Fibroblast of skin of scalp (primary cell): ENCODE results near the gene TBXA2R.
A peak's percentile ranks its signal among the peaks of the same experiment; 100 is the strongest.

Experiments used
- DNase-seq: peaks from one replicate; pipeline ENCODE4 v3.0.0-alpha.2; 2013

Gene TBXA2R

DNA sequence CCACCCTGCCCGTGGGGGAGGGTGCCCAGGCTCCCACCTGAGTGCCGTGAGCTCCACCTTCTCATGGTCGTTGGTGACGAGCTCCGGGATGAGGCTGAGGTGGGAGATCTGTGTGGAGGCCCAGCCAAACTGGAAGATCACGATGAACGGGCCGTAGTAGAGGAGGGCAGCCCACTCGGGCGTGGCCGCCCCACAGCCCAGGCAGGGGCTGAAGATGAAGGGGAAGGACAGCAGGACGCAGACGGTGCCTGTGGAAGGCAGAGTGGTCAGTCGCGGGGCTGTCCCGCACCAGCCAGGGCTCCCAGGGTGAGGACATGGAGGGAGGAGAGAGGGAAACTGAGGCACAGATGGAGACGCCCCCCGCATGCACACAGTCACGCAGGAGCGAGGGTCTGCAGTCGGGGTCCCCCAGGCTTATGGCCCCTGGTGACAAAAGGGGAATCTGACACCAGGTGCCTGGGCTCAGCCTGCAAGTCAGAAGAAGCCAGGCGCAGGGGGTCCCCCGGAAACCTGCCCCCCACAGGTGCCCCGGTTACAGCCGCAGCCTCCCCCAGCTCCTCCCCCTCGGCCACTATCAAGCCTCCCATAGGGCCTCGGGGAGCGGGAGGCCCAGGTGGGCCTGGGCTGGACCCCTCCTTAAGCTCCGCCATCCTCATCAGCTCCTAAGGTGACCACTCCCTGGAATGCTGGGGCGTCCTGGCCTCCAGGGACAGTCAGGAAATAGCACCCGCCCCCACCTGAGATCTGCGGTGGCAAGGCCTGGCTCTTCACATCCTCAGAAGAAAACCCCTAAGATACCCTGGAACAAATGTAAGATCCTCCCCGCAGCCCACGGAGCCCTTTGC lies 55.5 kb downstream of the TBXA2R start:
- DNase-seq = no peak

GRCh38 chr19:3549816-3550215 lies 56.9 kb downstream of the TBXA2R start:
- no peak for DNase-seq

DNA sequence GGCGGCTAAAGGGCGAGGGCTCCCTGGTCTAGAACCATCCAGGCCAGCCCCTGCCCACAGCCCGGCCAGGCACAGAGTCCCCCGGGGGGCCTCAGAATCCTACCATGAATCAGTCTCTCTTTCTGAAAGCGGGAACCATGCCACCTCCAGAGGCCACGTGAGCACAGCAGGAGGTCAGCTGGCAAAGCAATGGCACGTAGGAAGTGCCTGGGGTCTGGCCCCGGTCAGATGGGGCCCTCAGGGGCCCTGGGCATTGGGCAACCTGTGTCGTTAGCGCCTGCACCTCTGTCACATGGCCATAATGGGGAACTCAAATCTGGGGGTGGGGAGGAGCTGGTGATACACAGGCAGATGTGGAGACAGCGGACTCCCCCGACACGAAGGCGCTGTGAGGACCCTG lies 58.1 kb downstream of the TBXA2R start:
- DNase-seq = no peak

DNA sequence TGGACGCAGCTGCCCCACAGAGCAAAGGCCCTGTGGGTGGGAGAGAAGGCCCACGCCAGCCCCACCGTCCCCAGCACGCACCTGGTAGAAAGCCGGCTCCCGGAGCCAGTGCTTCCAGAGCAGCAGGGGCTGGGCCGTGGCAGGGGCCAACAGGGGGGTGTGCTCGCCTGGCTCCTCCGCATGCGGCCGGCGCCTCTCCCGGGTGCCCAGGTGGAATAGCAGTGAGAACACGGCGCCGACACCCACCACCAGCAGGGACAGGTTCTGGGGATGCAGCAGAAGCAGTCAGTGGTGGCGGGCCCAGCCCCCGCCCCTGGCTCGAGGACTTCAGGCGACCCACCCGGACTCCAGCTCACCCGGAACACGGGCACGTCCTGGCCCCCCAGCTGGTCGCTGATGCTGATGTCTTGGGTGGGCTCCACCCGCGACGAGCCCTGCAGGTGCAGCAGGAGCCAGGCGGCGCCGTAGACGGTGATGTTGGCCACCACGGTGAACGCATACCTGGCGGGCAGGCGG lies 58.9 kb downstream of the TBXA2R start:
- DNase-seq = no peak

- DNase-seq = no peak
Observed at GRCh38 chr19:3547301-3547731, 59.4 kb downstream of the TBXA2R start.

DNA sequence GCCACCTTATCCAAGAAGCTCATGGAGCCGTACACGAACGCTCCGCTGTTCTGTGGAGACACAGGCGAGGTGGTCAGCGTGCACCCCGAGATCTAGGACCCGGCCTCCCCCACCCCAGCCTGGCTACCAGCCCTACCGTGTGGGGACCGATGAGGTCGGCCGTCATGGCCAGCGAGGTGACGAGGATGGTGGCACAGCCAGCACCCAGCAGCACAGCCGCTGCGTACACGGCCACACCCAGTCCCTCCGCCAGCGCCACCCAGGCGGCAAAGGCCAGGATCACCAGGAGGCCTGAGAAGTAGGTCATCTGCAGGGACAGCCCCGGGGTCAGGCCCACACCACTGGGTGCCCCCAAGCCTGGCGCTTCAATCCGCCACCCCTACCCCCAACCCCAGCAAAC lies 60.6 kb downstream of the TBXA2R start:
- DNase-seq = no peak

GRCh38 chr19:3545669-3546034 lies 61.0 kb downstream of the TBXA2R start:
- no peak for DNase-seq

DNA sequence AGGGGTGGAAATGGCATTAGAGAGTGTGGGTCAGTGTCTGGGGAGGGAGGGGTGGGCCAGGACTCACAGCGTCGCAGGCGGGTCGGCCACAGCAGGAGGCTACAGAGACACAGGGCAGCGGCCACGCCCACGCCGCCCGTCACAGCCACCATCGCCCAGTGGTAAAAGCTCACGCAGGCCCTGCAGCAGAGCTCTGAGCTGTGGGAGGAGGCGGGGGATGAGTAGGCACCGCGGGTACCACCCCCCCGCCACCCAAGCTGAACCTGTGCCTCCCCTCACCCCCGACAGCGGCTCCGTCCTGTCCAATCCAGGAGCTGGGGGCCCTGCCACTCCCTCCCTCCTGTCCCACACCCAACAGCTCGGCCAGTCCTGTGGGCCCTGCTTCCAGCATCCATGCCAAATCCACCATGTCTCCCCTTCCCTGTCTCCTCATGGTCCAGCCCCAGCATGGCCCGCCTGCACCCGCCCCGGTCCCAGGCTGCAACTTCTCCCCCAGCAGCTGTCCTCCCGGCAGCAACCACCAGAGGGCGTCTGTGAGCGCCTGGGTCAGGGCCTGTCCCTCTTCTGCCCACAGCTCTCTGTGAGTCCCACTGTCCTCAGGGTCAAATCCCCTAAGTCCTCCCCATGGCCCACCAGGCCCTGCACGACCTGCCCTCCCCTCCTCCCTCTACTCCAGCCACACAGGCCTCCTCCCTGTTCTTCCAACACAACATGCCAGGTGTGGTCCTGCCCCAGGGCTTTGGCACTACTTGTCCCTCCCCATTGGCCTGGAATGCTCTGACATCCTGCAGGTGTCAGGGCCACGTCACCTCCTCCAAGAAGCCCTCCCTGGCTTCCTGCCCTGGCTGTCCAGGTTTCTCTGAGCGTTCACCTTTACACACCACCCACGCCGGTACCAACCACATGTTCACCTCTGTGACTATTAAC lies 61.7 kb downstream of the TBXA2R start:
- peak; percentile 55 for DNase-seq
